H1 (cell line): ENCODE data around the gene KCNK15. TPM values are rescaled to one million over a fixed set of nuclear protein-coding genes. Genes with fewer than 3 reads are reported as not detected.
A peak's percentile ranks its signal among the peaks of the same experiment; 100 is the strongest.

Experiments
- CTCF ChIA-PET: fragments of 300-600 bp; sonication (Branson Sonifier 250); formaldehyde crosslinking; loops from one replicate; lab custom pipeline; 2021; ENCODE audit not compliant: partially characterized antibody; lab: Charles Lee
- POLR2A ChIA-PET: fragments of 300-600 bp; sonication (Branson Sonifier 250); formaldehyde crosslinking; loops from one replicate; lab custom pipeline; 2021; ENCODE audit warnings: inconsistent platforms; ENCODE audit not compliant: partially characterized antibody; lab: Charles Lee
- DNase-seq, 2 experiments: peaks; one replicate each; pipeline versions ENCODE4 v3.0.0 to v3.0.0-alpha.2; 2010 to 2022; ENCODE audit warnings: low spot score in 2 of 2, low read depth in 1 of 2, mixed read lengths in 1 of 2
- FAIRE-seq: peaks from 2 replicates; lab custom pipeline; 2011; peaks lifted over from hg19 to GRCh38; lab: Jason Lieb, UNC
- H2AFZ ChIP-seq: 2 replicates; pipeline ENCODE4 v1.8.1; 2012; ENCODE audit warnings: low read length, inconsistent platforms
- H2AK5ac ChIP-seq: 2 replicates; pipeline ENCODE4 v1.6.1; 2013; ENCODE audit warnings: low read depth, low read length
- H2BK120ac ChIP-seq: replicated peaks from 2 replicates; pipeline ENCODE3; 2013; ENCODE audit warnings: low read depth, low read length, inconsistent platforms
- H2BK12ac ChIP-seq: 2 replicates; pipeline ENCODE4 v1.6.1; 2013; ENCODE audit warnings: low read depth, low read length
- H2BK15ac ChIP-seq: 2 replicates; pipeline ENCODE4 v1.6.1; 2013; ENCODE audit warnings: low read length
- H2BK20ac ChIP-seq: 2 replicates; pipeline ENCODE4 v1.6.1; 2013; ENCODE audit warnings: low read length
- H2BK5ac ChIP-seq: 2 replicates; pipeline ENCODE4 v1.6.1; 2013; ENCODE audit warnings: low read depth, low read length
- H3K14ac ChIP-seq: 2 replicates; pipeline ENCODE4 v1.6.1; 2013; ENCODE audit warnings: inconsistent platforms; ENCODE audit not compliant: insufficient read length
- H3K18ac ChIP-seq: 2 replicates; pipeline ENCODE4 v1.6.1; 2013; ENCODE audit warnings: low read length; ENCODE audit errors: extremely low read depth
- H3K23ac ChIP-seq: 2 replicates; pipeline ENCODE4 v1.6.1; 2013; ENCODE audit warnings: inconsistent platforms; ENCODE audit not compliant: insufficient read length
- H3K23me2 ChIP-seq: 2 replicates; pipeline ENCODE4 v1.6.1; 2013; ENCODE audit warnings: low read depth, low read length
- H3K27ac ChIP-seq: 2 replicates; pipeline ENCODE4 v1.6.1; 2011; ENCODE audit warnings: low read depth, low read length, inconsistent platforms
- H3K27me3 ChIP-seq, 4 experiments: replicated peaks in 1 of 4; 1 replicate in 1 of 4; 2 replicates in 3 of 4; pipeline versions ENCODE4 v1.6.1 to v1.8.1; 2011 to 2013; ENCODE audit warnings: low read length in 3 of 4, mild to moderate bottlenecking in 3 of 4, inconsistent platforms in 2 of 4, mixed read lengths in 2 of 4, moderate library complexity in 1 of 4; ENCODE audit not compliant: control insufficient read depth in 3 of 4, insufficient read depth in 3 of 4; ENCODE audit errors: extremely low read depth in 1 of 4
- H3K36me3 ChIP-seq, 4 experiments: 2 replicates each; pipeline versions ENCODE4 v1.6.1 to v1.8.1; 2011 to 2013; ENCODE audit warnings: mild to moderate bottlenecking in 4 of 4, low read length in 3 of 4, moderate library complexity in 2 of 4, control low read depth in 1 of 4, inconsistent platforms in 1 of 4; ENCODE audit not compliant: insufficient read depth in 4 of 4, control insufficient read depth in 2 of 4
- H3K4ac ChIP-seq: replicated peaks from 2 replicates; pipeline ENCODE3; 2013; ENCODE audit warnings: low read length, low read depth, mixed read lengths, inconsistent platforms; ENCODE audit not compliant: insufficient read length
- H3K4me1 ChIP-seq, 4 experiments: replicated peaks in 1 of 4; 1 replicate in 1 of 4; 2 replicates in 3 of 4; pipeline versions ENCODE4 v1.6.1 to v1.8.1; 2011 to 2013; ENCODE audit warnings: low read length in 3 of 4, inconsistent platforms in 2 of 4, mixed read lengths in 1 of 4; ENCODE audit not compliant: insufficient read depth in 4 of 4, control insufficient read depth in 3 of 4
- H3K4me2 ChIP-seq, 2 experiments: 2 replicates each; pipeline versions ENCODE4 v1.6.1 to v1.8.1; 2011 to 2013; ENCODE audit warnings: low read depth in 2 of 2, low read length in 2 of 2, control low read depth in 1 of 2, inconsistent platforms in 1 of 2, mild to moderate bottlenecking in 1 of 2; ENCODE audit not compliant: insufficient read depth in 1 of 2
- H3K4me3 ChIP-seq, 4 experiments: fragments of 200-600, 300-600 bp in 1 of 4; sonication (generic), shearing (Covaris generic), sonication (Bioruptor Twin) in 1 of 4; 2 replicates each; pipeline versions ENCODE4 v1.5.1 to v1.8.1; 2011 to 2016; ENCODE audit warnings: low read length in 4 of 4, low read depth in 3 of 4, control low read depth in 2 of 4, inconsistent platforms in 2 of 4, mild to moderate bottlenecking in 2 of 4, mixed read lengths in 1 of 4, moderate library complexity in 1 of 4; ENCODE audit not compliant: insufficient read depth in 2 of 4; ENCODE audit errors: extremely low read depth in 1 of 4
- H3K56ac ChIP-seq: replicated peaks from 2 replicates; pipeline ENCODE3; 2013; ENCODE audit warnings: low read depth, mild to moderate bottlenecking, mixed read lengths, low read length, inconsistent platforms; ENCODE audit not compliant: insufficient read length
- H3K79me1 ChIP-seq: 2 replicates; pipeline ENCODE4 v1.6.1; 2013; ENCODE audit warnings: low read depth, low read length, control low read depth
- H3K79me2 ChIP-seq, 2 experiments: 2 replicates each; pipeline versions ENCODE4 v1.6.1 to v1.8.1; 2012 to 2013; ENCODE audit warnings: low read length in 2 of 2, mild to moderate bottlenecking in 2 of 2, inconsistent platforms in 1 of 2; ENCODE audit not compliant: insufficient read depth in 2 of 2, control insufficient read depth in 1 of 2
- H3K9ac ChIP-seq, 4 experiments: replicated peaks in 1 of 4; 1 replicate in 1 of 4; 2 replicates in 3 of 4; pipeline versions ENCODE4 v1.6.1 to v1.8.1; 2011 to 2013; ENCODE audit warnings: low read depth in 3 of 4, low read length in 3 of 4, control low read depth in 2 of 4, mild to moderate bottlenecking in 2 of 4, moderate library complexity in 2 of 4, inconsistent platforms in 1 of 4; ENCODE audit errors: extremely low read depth in 1 of 4
- H3K9me3 ChIP-seq, 2 experiments: 2 replicates each; pipeline versions ENCODE4 v1.6.1 to v1.8.1; 2012 to 2013; ENCODE audit warnings: mild to moderate bottlenecking in 2 of 2, moderate library complexity in 2 of 2, control low read depth in 1 of 2, inconsistent platforms in 1 of 2, low read depth in 1 of 2, low read length in 1 of 2, mixed read lengths in 1 of 2; ENCODE audit not compliant: insufficient read depth in 2 of 2
- H4K20me1 ChIP-seq, 2 experiments: replicated peaks in 1 of 2; 2 replicates each; pipeline versions ENCODE3 to v1.8.1; 2011 to 2013; ENCODE audit warnings: inconsistent platforms in 2 of 2, low read length in 2 of 2, mild to moderate bottlenecking in 1 of 2; ENCODE audit not compliant: insufficient read depth in 2 of 2, control insufficient read depth in 1 of 2
- H4K5ac ChIP-seq: 2 replicates; pipeline ENCODE4 v1.6.1; 2013; ENCODE audit warnings: low read length, low read depth, mixed read lengths, inconsistent platforms; ENCODE audit not compliant: insufficient read length
- H4K8ac ChIP-seq: 2 replicates; pipeline ENCODE4 v1.8.0; 2013; ENCODE audit warnings: mild to moderate bottlenecking, moderate library complexity, low read length, inconsistent platforms; ENCODE audit not compliant: insufficient read depth; ENCODE audit errors: extremely low read depth
- H4K91ac ChIP-seq: replicated peaks from 2 replicates; pipeline ENCODE3; 2013; ENCODE audit warnings: low read length, mixed read lengths, inconsistent platforms; ENCODE audit not compliant: insufficient read length
- CREB1 ChIP-seq: IDR thresholded peaks from 2 replicates; pipeline ENCODE4 v1.6.1; 2012; ENCODE audit warnings: inconsistent platforms
- SIN3A ChIP-seq, 2 experiments: IDR thresholded peaks in 1 of 2; conservative IDR thresholded peaks in 1 of 2; 2 replicates each; pipeline ENCODE4 v1.6.1; 2011 to 2012; ENCODE audit warnings: low read length in 2 of 2, improper control_type of control experiment in 1 of 2, low read depth in 1 of 2, mild to moderate bottlenecking in 1 of 2
- SRF ChIP-seq: IDR thresholded peaks from 2 replicates; pipeline ENCODE4 v1.6.1; 2011; ENCODE audit warnings: mild to moderate bottlenecking, low read depth, low read length, moderate library complexity
- SUZ12 ChIP-seq: fragments of 200-600 bp; sonication (generic); IDR thresholded peaks from 2 replicates; pipeline ENCODE4 v1.6.1; 2012; ENCODE audit warnings: mild to moderate bottlenecking, inconsistent platforms, low read length, moderate library complexity, mixed read lengths
- TAF1 ChIP-seq: IDR thresholded peaks from 2 replicates; pipeline ENCODE4 v1.6.1; 2011; ENCODE audit warnings: mild to moderate bottlenecking, low read depth, low read length
- TCF12 ChIP-seq: IDR thresholded peaks from 2 replicates; pipeline ENCODE4 v1.6.1; 2011; ENCODE audit warnings: low read depth, mild to moderate bottlenecking, low read length
- TEAD4 ChIP-seq: IDR thresholded peaks from 2 replicates; pipeline ENCODE4 v1.6.1; 2012; ENCODE audit warnings: low read depth, low read length, inconsistent platforms, mixed read lengths
- YY1 ChIP-seq: IDR thresholded peaks from 2 replicates; pipeline ENCODE4 v1.6.1; 2011; ENCODE audit warnings: low read depth, mild to moderate bottlenecking, low read length
- WGBS, 2 experiments: shearing (Covaris generic) in 1 of 2; methylation state at CpG; one replicate each; pipeline versions ENCODE4 v1.1.6 to v1.1.7; 2013 to 2015; ENCODE audit warnings: low lambda C conversion rate in 2 of 2, mixed read lengths in 2 of 2, inconsistent platforms in 1 of 2, low coverage in 1 of 2, missing lambda C conversion rate in 1 of 2; ENCODE audit not compliant: insufficient replicate concordance in 2 of 2, insufficient coverage in 1 of 2, insufficient read length in 1 of 2; ENCODE audit errors: extremely low coverage in 1 of 2, missing lambda C conversion rate in 1 of 2; 5-methylcytosine and 5-hydroxymethylcytosine counted together
- polyA plus RNA-seq, 7 experiments: library from polyadenylated mRNA; depleted of rRNA in 3 of 7; stranded (reverse) in 5 of 7; unstranded in 2 of 7; fragments of >200 nt in 5 of 7; fragments of 200-250 nt in 2 of 7; gene quantifications; 1 replicate in 5 of 7; 2 replicates in 1 of 7; 4 replicates in 1 of 7; pipeline versions ENCODE4 v1.2.1 to v1.2.3, GENCODE V29; 2011 to 2013; ENCODE audit warnings: missing spikeins in 2 of 7, mixed read lengths in 2 of 7
- total RNA-seq: library from RNA; stranded (reverse); fragmentation: NEBNext Ultra II Directional; extraction: Animal tissue kit (Norgen Biotek cat#: 25700); gene quantifications from 2 replicates; pipeline ENCODE4 v1.2.1, GENCODE V29; 2021
- TF ChIP-seq, protein P1 (sequence below): IDR thresholded peaks from 2 replicates; pipeline ENCODE4 v1.6.1; 2011; ENCODE audit warnings: low read depth, mild to moderate bottlenecking, low read length; ENCODE audit not compliant: insufficient read depth
- TF ChIP-seq, protein P2 (sequence below), 3 experiments: IDR thresholded peaks; 1 replicate in 2 of 3; 2 replicates in 1 of 3; pipeline versions ENCODE4 v1.5.1 to v1.6.1; 2011; ENCODE audit warnings: low read length in 3 of 3, mild to moderate bottlenecking in 3 of 3, inconsistent platforms in 2 of 3, low read depth in 1 of 3, moderate library complexity in 1 of 3; ENCODE audit not compliant: insufficient read depth in 1 of 3; ENCODE audit errors: control extremely low read depth in 1 of 3

Gene KCNK15
- total and polyA plus RNA-seq, 2 of the 8 experiments (the other 6 are each of a cell fraction or from before 2014, with no cell fraction given): 0.24 to 0.33 TPM

DNA sequence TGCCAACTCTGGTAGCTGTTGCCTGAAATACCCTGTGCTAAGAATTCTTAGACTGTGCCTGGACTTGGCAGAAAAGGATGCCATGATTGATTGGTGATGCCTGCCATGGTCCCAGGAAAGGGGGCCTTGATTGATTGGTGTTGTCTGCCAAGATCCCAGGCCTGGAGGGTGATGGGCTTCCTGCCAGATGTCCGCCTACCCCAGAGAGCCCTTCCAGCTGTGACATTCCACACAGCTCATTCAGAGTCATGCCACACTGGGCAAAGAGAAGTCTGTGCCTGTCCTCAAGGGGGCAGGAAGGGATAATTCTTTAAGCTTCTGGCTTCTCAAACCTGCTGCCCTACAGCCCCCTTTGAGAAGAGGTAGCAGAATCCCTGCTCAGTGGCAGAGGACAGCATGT is 40.1 kb downstream of the KCNK15 start:
- no peak overlapping the region for H2BK120ac ChIP-seq
- H3K4me3 ChIP-seq: no peak overlapping the region
- CTCF ChIA-PET: interaction anchor here (0.6 to 11.1 kb wide), 27 partner anchors 9 to 156 kb away, joined by 3 to 170 read pairs (median 4); partner anchors contain the start of gene KCNK15
- peak overlapping the region; percentile 42; the same call in 1 of the 2 replicates for H2BK12ac ChIP-seq
- no peak overlapping the region for H3K27ac ChIP-seq
- no peaks in the 10 kb centered on the region for H3K9me3 ChIP-seq
- H4K5ac ChIP-seq: no peak overlapping the region
- peaks cover 0 to 8% of the 10 kb centered on the region in 2 experiments; a peak in 2 of 4 replicates for H3K79me2 ChIP-seq
- H3K36me3 ChIP-seq: no peaks in the 10 kb centered on the region
- no peak overlapping the region for H3K56ac ChIP-seq
- POLR2A ChIA-PET: interaction anchor here (1.1 to 1.7 kb wide), 6 partner anchors 10 to 125 kb away, joined by 3 to 5 read pairs (median 4); partner anchors contain the start of gene YWHAB
- no peak overlapping the region for H2AFZ ChIP-seq
- no peaks in the 10 kb centered on the region for H3K23me2 ChIP-seq
- peaks cover 12 to 19% (median 17%) of the 10 kb centered on the region in 4 experiments for H3K4me1 ChIP-seq
- no peak overlapping the region for H3K23ac ChIP-seq
- H2AK5ac ChIP-seq: no peak overlapping the region
- peak; percentile 57 to 59 for DNase-seq
- peaks cover 9% of the 10 kb centered on the region; the same call in 1 of the 2 replicates for H3K79me1 ChIP-seq
- H2BK5ac ChIP-seq: peak overlapping the region; percentile 8; the same call in 1 of the 2 replicates
- peak; percentile 92 for FAIRE-seq
- no peak overlapping the region for H4K8ac ChIP-seq
- H2BK20ac ChIP-seq: no peak overlapping the region
- WGBS, 2 experiments: 33% methylated on average over 1 of the region's 1 CpG; no CpG with 5 or more reads in 1 of the 2 experiments
- no peaks in the 10 kb centered on the region for H3K27me3 ChIP-seq
- H3K18ac ChIP-seq: 0 out of 2 replicates have a peak overlapping the region, but pooled peaks have one; percentile 63
- H3K4ac ChIP-seq: no peak overlapping the region
- no peak overlapping the region for H2BK15ac ChIP-seq
- H4K91ac ChIP-seq: peak overlapping the region; percentile 29
- peaks cover 4 to 18% of the 10 kb centered on the region in 2 experiments for H4K20me1 ChIP-seq
- no peak overlapping the region for H3K14ac ChIP-seq
- H3K4me2 ChIP-seq: peak overlapping the region; percentile 32 to 41; a peak in 2 of 4 replicates
- H3K9ac ChIP-seq: no peak overlapping the region
- TF ChIP-seq, protein P1, sequence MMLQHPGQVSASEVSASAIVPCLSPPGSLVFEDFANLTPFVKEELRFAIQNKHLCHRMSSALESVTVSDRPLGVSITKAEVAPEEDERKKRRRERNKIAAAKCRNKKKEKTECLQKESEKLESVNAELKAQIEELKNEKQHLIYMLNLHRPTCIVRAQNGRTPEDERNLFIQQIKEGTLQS: no peak
- TF ChIP-seq SRF (peak; percentile 76), YY1 (0 out of 2 replicates have a peak, but pooled peaks have one; percentile 57), TCF12 (peak; percentile 94), TAF1 (no peak), SIN3A (conservative IDR thresholded peaks at IDR 0.05 in 1 of 2, IDR thresholded peaks at IDR 0.05 in 1 of 2; ENCODE audit: low read depth in 1 of 2, low read length in 2 of 2) (peak in 1 of 2 experiments; percentile 90; a peak in 2 of 4 replicates), TEAD4 (peak; percentile 71; the same call in 1 of the 2 replicates), SUZ12 (no peak), CREB1 (0 out of 2 replicates have a peak, but pooled peaks have one; percentile 7)
- TF ChIP-seq, protein P2, sequence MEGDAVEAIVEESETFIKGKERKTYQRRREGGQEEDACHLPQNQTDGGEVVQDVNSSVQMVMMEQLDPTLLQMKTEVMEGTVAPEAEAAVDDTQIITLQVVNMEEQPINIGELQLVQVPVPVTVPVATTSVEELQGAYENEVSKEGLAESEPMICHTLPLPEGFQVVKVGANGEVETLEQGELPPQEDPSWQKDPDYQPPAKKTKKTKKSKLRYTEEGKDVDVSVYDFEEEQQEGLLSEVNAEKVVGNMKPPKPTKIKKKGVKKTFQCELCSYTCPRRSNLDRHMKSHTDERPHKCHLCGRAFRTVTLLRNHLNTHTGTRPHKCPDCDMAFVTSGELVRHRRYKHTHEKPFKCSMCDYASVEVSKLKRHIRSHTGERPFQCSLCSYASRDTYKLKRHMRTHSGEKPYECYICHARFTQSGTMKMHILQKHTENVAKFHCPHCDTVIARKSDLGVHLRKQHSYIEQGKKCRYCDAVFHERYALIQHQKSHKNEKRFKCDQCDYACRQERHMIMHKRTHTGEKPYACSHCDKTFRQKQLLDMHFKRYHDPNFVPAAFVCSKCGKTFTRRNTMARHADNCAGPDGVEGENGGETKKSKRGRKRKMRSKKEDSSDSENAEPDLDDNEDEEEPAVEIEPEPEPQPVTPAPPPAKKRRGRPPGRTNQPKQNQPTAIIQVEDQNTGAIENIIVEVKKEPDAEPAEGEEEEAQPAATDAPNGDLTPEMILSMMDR (IDR thresholded peaks at IDR 0.05; ENCODE audit: control extremely low read depth in 1 of 3, insufficient read depth in 1 of 3, low read depth in 1 of 3, low read length in 3 of 3): peak; percentile 51 to 72 (median 65)
